ENCODE measurements around the gene TFDP2.

Gene TFDP2

DNA sequence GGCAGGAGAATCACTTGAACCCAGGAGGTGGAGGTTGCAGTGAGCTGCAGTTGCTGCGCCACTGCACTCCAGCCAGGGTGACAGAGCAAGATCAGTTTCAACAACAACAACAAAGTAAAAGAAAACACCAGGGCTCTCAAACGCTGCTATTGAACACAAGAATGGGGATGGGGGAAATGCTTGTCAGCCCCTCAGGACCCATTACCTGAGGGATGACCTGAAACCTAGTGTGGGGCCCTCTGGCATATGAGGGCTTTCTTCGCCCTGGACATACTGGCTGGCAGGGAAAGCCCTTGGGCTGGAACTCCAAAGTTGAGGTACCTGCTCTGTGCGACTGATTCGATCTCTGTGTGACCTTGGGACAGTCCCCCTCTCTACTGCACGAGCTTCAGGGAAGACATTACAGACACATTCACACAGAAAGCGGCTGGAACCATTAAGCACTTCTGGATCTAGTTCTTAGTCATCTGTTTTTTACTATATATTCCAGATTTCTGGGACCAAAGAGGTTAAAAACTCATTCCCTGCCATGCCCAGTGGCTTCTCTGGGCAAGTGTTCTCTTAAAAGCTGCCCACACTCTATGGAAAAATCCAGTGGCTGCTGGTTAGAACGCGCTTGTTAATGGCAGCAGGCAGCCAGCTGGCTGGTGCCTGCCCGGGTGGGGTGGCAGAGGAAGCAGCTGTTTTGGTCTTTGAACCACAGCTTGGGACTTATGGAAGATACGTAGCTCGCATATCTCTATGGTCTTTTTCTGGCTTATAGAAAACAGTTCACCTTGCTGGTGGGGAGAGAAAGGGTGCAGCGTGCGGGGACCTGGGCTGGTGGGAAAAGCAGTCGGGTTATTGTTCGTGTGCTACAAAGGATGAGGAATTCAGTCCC, 215.7 kb downstream of the TFDP2 start:
- H3K4ac ChIP-seq (ENCODE audit: low read length) = no peak overlapping the region
- no peaks in the 10 kb centered on the region for H3K79me1 ChIP-seq (ENCODE audit: low read depth, low read length)
- no CpG with 5 or more reads among the region's 16 CpGs for WGBS, 2 donors (ENCODE audit: extremely low coverage in 2 of 2, insufficient read length in 2 of 2, insufficient replicate concordance in 1 of 2)
- H3K36me3 ChIP-seq (replicated peaks in 1 of 2; ENCODE audit: control insufficient read depth in 2 of 2, insufficient read depth in 2 of 2, low read length in 2 of 2) = peaks cover 0 to 5% of the 10 kb centered on the region in 2 donors
- no peak overlapping the region for H2BK5ac ChIP-seq (ENCODE audit: low read length)
- H2BK12ac ChIP-seq (ENCODE audit: low read length) = no peak overlapping the region
- H3K18ac ChIP-seq (ENCODE audit: low read length) = no peak overlapping the region
- H4K91ac ChIP-seq (ENCODE audit: low read depth, low read length, poor library complexity) = no peak overlapping the region
- no peak overlapping the region for H2AK5ac ChIP-seq (ENCODE audit: low read depth, low read length)
- no peak overlapping the region for H2BK15ac ChIP-seq (ENCODE audit: low read length)
- H2AFZ ChIP-seq (ENCODE audit: low read length) = no peak overlapping the region
- H3K9ac ChIP-seq (ENCODE audit: low read depth, low read length, poor library complexity) = no peak overlapping the region
- no peak for DNase-seq (ENCODE audit: low spot score)
- H3K14ac ChIP-seq (ENCODE audit: low read length) = no peak overlapping the region
- no peaks in the 10 kb centered on the region for H3K27me3 ChIP-seq (ENCODE audit: control insufficient read depth in 3 of 3, insufficient read depth in 3 of 3, low read depth in 1 of 3, low read length in 3 of 3)
- H3K27ac ChIP-seq (replicated peaks; ENCODE audit: low read length) = no peak overlapping the region
- H3K9me3 ChIP-seq (replicated peaks in 1 of 2; ENCODE audit: control insufficient read depth in 2 of 2, insufficient read depth in 1 of 2, low read depth in 1 of 2, low read length in 2 of 2) = peaks cover 0 to 2% of the 10 kb centered on the region in 2 donors
- no peak overlapping the region for H3K4me3 ChIP-seq (ENCODE audit: low read length in 2 of 2)
- H3K4me2 ChIP-seq (ENCODE audit: insufficient read depth, low read length, poor library complexity, severe bottlenecking) = no peak overlapping the region
- no peak overlapping the region for H4K8ac ChIP-seq (ENCODE audit: low read depth, low read length)
- no peak overlapping the region for H2BK120ac ChIP-seq (ENCODE audit: low read depth, low read length)
- peaks cover 0 to 6% of the 10 kb centered on the region in 2 donors for H3K4me1 ChIP-seq (ENCODE audit: control insufficient read depth in 2 of 2, insufficient read depth in 1 of 2, low read depth in 1 of 2, low read length in 2 of 2)
- no peak overlapping the region for H3K23ac ChIP-seq (ENCODE audit: low read depth, low read length, poor library complexity)

DNA sequence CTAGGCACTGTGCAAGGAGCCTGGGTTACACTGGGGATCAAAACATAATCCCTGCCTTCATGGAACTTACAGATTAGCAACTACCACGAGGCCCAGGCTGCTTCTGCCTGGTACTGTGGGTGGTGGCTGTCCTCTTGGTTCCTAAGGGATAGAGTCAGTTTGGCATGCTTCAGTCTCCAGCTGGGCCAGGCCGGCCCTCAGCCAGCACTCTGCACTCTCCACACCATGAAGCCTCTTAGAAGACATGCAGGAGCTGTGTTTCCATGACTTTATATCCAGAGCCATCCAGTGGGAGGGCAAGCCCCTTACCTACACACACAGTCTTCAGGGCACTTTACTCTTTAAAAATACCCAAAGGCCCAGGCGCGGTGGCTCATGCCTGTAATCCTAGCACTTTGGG, 218.5 kb downstream of the TFDP2 start:
- H3K4ac ChIP-seq (ENCODE audit: low read length) = no peak overlapping the region
- H2BK15ac ChIP-seq (ENCODE audit: low read length) = no peak overlapping the region
- H3K27me3 ChIP-seq (ENCODE audit: control insufficient read depth in 3 of 3, insufficient read depth in 3 of 3, low read depth in 1 of 3, low read length in 3 of 3) = no peaks in the 10 kb centered on the region
- H3K23ac ChIP-seq (ENCODE audit: low read depth, low read length, poor library complexity) = no peak overlapping the region
- H2BK5ac ChIP-seq (ENCODE audit: low read length) = no peak overlapping the region
- peak overlapping the region; percentile 71 for H3K14ac ChIP-seq (ENCODE audit: low read length)
- H3K9me3 ChIP-seq (replicated peaks in 1 of 2; ENCODE audit: control insufficient read depth in 2 of 2, insufficient read depth in 1 of 2, low read depth in 1 of 2, low read length in 2 of 2) = peaks cover 0 to 2% of the 10 kb centered on the region in 2 donors
- no CpG with 5 or more reads among the region's 4 CpGs for WGBS, 2 donors (ENCODE audit: extremely low coverage in 2 of 2, insufficient read length in 2 of 2, insufficient replicate concordance in 1 of 2)
- no peak overlapping the region for H3K4me2 ChIP-seq (ENCODE audit: insufficient read depth, low read length, poor library complexity, severe bottlenecking)
- H2BK12ac ChIP-seq (ENCODE audit: low read length) = no peak overlapping the region
- H2BK120ac ChIP-seq (ENCODE audit: low read depth, low read length) = no peak overlapping the region
- DNase-seq (ENCODE audit: low spot score) = no peak
- peaks cover 6 to 31% of the 10 kb centered on the region in 2 donors for H3K36me3 ChIP-seq (replicated peaks in 1 of 2; ENCODE audit: control insufficient read depth in 2 of 2, insufficient read depth in 2 of 2, low read length in 2 of 2)
- no peak overlapping the region for H3K27ac ChIP-seq (replicated peaks; ENCODE audit: low read length)
- no peak overlapping the region for H4K8ac ChIP-seq (ENCODE audit: low read depth, low read length)
- H2AFZ ChIP-seq (ENCODE audit: low read length) = no peak overlapping the region
- no peak overlapping the region for H3K9ac ChIP-seq (ENCODE audit: low read depth, low read length, poor library complexity)
- no peaks in the 10 kb centered on the region for H3K79me1 ChIP-seq (ENCODE audit: low read depth, low read length)
- H3K4me1 ChIP-seq (ENCODE audit: control insufficient read depth in 2 of 2, insufficient read depth in 1 of 2, low read depth in 1 of 2, low read length in 2 of 2) = peaks cover 0 to 6% of the 10 kb centered on the region in 2 donors
- no peak overlapping the region for H4K91ac ChIP-seq (ENCODE audit: low read depth, low read length, poor library complexity)
- no peak overlapping the region for H2AK5ac ChIP-seq (ENCODE audit: low read depth, low read length)
- no peak overlapping the region for H3K4me3 ChIP-seq (ENCODE audit: low read length in 2 of 2)
- no peak overlapping the region for H3K18ac ChIP-seq (ENCODE audit: low read length)

DNA sequence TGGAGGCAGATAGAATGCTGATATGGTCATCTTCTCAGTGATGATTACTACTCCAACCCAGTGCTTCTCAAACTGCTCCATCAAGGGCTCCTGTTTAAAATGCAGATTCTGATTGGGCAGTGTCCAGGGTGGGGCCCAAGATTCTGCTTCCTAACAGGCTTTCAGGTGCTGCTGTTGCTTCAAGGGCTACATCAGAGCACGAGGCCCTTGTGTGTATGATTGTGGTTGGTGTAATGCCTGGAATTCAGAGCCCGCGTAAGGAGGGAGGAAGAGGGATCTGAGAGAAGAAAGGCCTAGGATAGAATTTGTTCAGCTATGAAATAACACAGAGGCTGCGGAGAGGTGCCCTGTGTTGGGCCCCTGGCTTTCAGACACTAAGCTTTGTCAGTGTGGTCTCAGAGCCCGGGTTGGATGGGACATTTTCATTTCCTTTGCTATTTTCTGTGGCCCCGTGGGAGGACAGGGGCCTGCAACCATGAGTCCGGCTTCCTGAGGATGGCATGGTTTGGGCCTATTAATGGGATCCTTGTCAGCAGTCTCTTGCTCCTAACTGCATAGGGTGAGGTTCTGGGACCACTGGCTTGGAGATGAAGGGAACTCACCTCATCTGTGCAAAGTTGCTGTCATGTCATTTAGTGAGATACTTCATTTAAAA, 219.9 kb downstream of the TFDP2 start:
- Histone ChIP-seq H2BK120ac (ENCODE audit: low read depth, low read length) (no peak overlapping the region), H3K4me3 (ENCODE audit: low read length in 2 of 2) (no peak overlapping the region), H2AFZ (ENCODE audit: low read length) (no peak overlapping the region), H4K8ac (ENCODE audit: low read depth, low read length) (no peak overlapping the region), H3K14ac (ENCODE audit: low read length) (peak overlapping the region; percentile 8), H3K4ac (ENCODE audit: low read length) (no peak overlapping the region), H2BK12ac (ENCODE audit: low read length) (peak overlapping the region; percentile 58), H3K36me3 (replicated peaks in 1 of 2; ENCODE audit: control insufficient read depth in 2 of 2, insufficient read depth in 2 of 2, low read length in 2 of 2) (peaks cover 10 to 40% of the 10 kb centered on the region in 2 donors), H2BK5ac (ENCODE audit: low read length) (no peak overlapping the region), H3K23ac (ENCODE audit: low read depth, low read length, poor library complexity) (no peak overlapping the region), H3K9ac (ENCODE audit: low read depth, low read length, poor library complexity) (no peak overlapping the region), H2AK5ac (ENCODE audit: low read depth, low read length) (no peak overlapping the region), H3K4me2 (ENCODE audit: insufficient read depth, low read length, poor library complexity, severe bottlenecking) (no peak overlapping the region), H3K79me1 (ENCODE audit: low read depth, low read length) (no peaks in the 10 kb centered on the region), H2BK15ac (ENCODE audit: low read length) (no peak overlapping the region), H3K27me3 (ENCODE audit: control insufficient read depth in 3 of 3, insufficient read depth in 3 of 3, low read depth in 1 of 3, low read length in 3 of 3) (no peaks in the 10 kb centered on the region), H4K91ac (ENCODE audit: low read depth, low read length, poor library complexity) (no peak overlapping the region), H3K9me3 (replicated peaks in 1 of 2; ENCODE audit: control insufficient read depth in 2 of 2, insufficient read depth in 1 of 2, low read depth in 1 of 2, low read length in 2 of 2) (peaks cover 0 to 2% of the 10 kb centered on the region in 2 donors), H3K4me1 (ENCODE audit: control insufficient read depth in 2 of 2, insufficient read depth in 1 of 2, low read depth in 1 of 2, low read length in 2 of 2) (peaks cover 0 to 3% of the 10 kb centered on the region in 2 donors), H3K27ac (replicated peaks; ENCODE audit: low read length) (no peak overlapping the region), H3K18ac (ENCODE audit: low read length) (peak overlapping the region; percentile 72)
- DNase-seq (ENCODE audit: low spot score) = no peak
- WGBS, 2 donors (ENCODE audit: extremely low coverage in 2 of 2, insufficient read length in 2 of 2, insufficient replicate concordance in 1 of 2) = no CpG with 5 or more reads among the region's 7 CpGs

DNA sequence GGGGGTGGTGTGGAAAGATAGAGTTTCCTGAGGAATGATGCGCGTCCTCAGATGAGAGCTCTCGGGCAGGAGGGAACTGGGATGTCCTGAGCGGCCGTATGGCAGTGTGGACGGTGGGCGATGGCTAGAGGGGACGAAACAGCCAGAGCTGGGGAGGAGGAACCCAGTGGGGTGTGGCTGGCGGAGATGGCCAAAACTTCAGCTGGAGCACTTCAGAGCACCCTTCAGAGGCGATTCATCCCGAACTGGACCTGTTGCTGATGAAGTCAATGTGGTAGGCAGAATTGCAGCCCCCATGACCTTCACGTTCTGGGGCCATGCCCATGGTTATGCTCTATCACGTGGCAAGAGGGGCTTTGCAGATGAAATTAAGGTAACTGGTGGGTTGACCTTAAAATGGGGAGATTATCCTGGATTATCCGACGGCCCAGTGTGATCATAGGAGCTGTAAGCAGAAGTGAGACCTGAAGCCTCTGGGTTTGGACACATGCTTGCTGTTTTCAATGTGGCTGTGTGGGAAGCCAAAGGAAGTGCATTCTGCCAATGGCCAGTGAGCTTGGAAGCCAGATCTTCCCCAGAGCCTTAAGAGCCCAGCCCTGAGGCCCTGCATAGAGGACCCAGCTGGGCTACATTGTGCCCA, 220.6 kb downstream of the TFDP2 start:
- Histone ChIP-seq H3K27ac (replicated peaks; ENCODE audit: low read length) (no peak overlapping the region), H2BK5ac (ENCODE audit: low read length) (no peak overlapping the region), H3K4ac (ENCODE audit: low read length) (no peak overlapping the region), H3K36me3 (replicated peaks in 1 of 2; ENCODE audit: control insufficient read depth in 2 of 2, insufficient read depth in 2 of 2, low read length in 2 of 2) (peaks cover 10 to 47% of the 10 kb centered on the region in 2 donors), H3K23ac (ENCODE audit: low read depth, low read length, poor library complexity) (no peak overlapping the region), H4K8ac (ENCODE audit: low read depth, low read length) (no peak overlapping the region), H2BK12ac (ENCODE audit: low read length) (no peak overlapping the region), H3K14ac (ENCODE audit: low read length) (no peak overlapping the region), H3K27me3 (ENCODE audit: control insufficient read depth in 3 of 3, insufficient read depth in 3 of 3, low read depth in 1 of 3, low read length in 3 of 3) (no peaks in the 10 kb centered on the region), H2BK15ac (ENCODE audit: low read length) (no peak overlapping the region), H2AFZ (ENCODE audit: low read length) (no peak overlapping the region), H3K79me1 (ENCODE audit: low read depth, low read length) (no peaks in the 10 kb centered on the region), H3K4me3 (ENCODE audit: low read length in 2 of 2) (no peak overlapping the region), H3K18ac (ENCODE audit: low read length) (no peak overlapping the region), H3K4me1 (ENCODE audit: control insufficient read depth in 2 of 2, insufficient read depth in 1 of 2, low read depth in 1 of 2, low read length in 2 of 2) (no peaks in the 10 kb centered on the region), H3K4me2 (ENCODE audit: insufficient read depth, low read length, poor library complexity, severe bottlenecking) (no peak overlapping the region), H2AK5ac (ENCODE audit: low read depth, low read length) (peak overlapping the region; percentile 13), H3K9ac (ENCODE audit: low read depth, low read length, poor library complexity) (no peak overlapping the region), H2BK120ac (ENCODE audit: low read depth, low read length) (no peak overlapping the region), H4K91ac (ENCODE audit: low read depth, low read length, poor library complexity) (no peak overlapping the region), H3K9me3 (replicated peaks in 1 of 2; ENCODE audit: control insufficient read depth in 2 of 2, insufficient read depth in 1 of 2, low read depth in 1 of 2, low read length in 2 of 2) (peaks cover 0 to 2% of the 10 kb centered on the region in 2 donors)
- WGBS, 2 donors (ENCODE audit: extremely low coverage in 2 of 2, insufficient read length in 2 of 2, insufficient replicate concordance in 1 of 2) = no CpG with 5 or more reads among the region's 15 CpGs
- no peak for DNase-seq (ENCODE audit: low spot score)
